HepG2 (cell line): ENCODE results near the gene POLR3GL. TPM values are rescaled to one million over a fixed set of nuclear protein-coding genes. Genes with fewer than 3 reads are reported as not detected.

Source experiments
- ATAC-seq: fragments of 200-7000 bp; cut with Tn5 transposase; 3 replicates; pipeline ENCODE4 v1.9.1; 2020; ENCODE audit warnings: mild to moderate bottlenecking, moderate library complexity
- BruUV-seq: library from RNA; stranded (reverse); fragments of 400-500 nt; replicated peaks from 2 replicates; lab custom pipeline; 2021; lab: Mats Ljungman, UMichigan
- CTCF ChIA-PET: fragments of 300-600 bp; formaldehyde crosslinking; extraction: SDS; loops from one replicate; lab custom pipeline; 2021; ENCODE audit warnings: low total read pairs, inconsistent platforms, low intra/inter-chr PET ratio; lab: Yijun Ruan, JAX
- POLR2A ChIA-PET: fragments of 350-600 bp; sonication (Branson Sonifier 250); formaldehyde crosslinking; loops from one replicate; lab custom pipeline; 2020; ENCODE audit warnings: antibody characterized with exemption, inconsistent platforms; lab: Yijun Ruan, JAX
- DNase-seq: peaks from one replicate; pipeline ENCODE4 v3.0.0-alpha.2; 2015; ENCODE audit warnings: low spot score
- FAIRE-seq: peaks from 3 replicates; lab custom pipeline; 2011; peaks lifted over from hg19 to GRCh38; lab: Jason Lieb, UNC
- H2AFZ ChIP-seq: one replicate; pipeline ENCODE4 v1.6.1; 2011; ENCODE audit warnings: low read length, inconsistent platforms
- H3K27ac ChIP-seq: fragments of 300-600 bp; 3 replicates; pipeline ENCODE4 v1.8.0; 2011; ENCODE audit warnings: mixed run types, mild to moderate bottlenecking, mixed read lengths, low read length, inconsistent platforms; ENCODE audit not compliant: insufficient read depth; ENCODE audit errors: extremely low read length
- H3K27me3 ChIP-seq, 2 experiments: fragments of 200-600 bp in 1 of 2; 2 replicates in 1 of 2; 3 replicates in 1 of 2; pipeline versions ENCODE4 v1.6.0 to v1.8.0; 2011; ENCODE audit warnings: low read length in 2 of 2, mild to moderate bottlenecking in 2 of 2, moderate library complexity in 2 of 2, inconsistent platforms in 1 of 2; ENCODE audit not compliant: insufficient read depth in 2 of 2, control insufficient read depth in 1 of 2
- H3K36me3 ChIP-seq, 2 experiments: fragments of 200-600 bp in 1 of 2; replicated peaks in 1 of 2; 2 replicates in 1 of 2; 3 replicates in 1 of 2; pipeline versions ENCODE4 v1.5.1 to v1.8.0; 2011; ENCODE audit warnings: low read length in 2 of 2, inconsistent platforms in 1 of 2; ENCODE audit not compliant: insufficient read depth in 2 of 2, control insufficient read depth in 1 of 2
- H3K4me1 ChIP-seq: 2 replicates; pipeline ENCODE4 v1.5.1; 2012; ENCODE audit warnings: low read length, inconsistent platforms; ENCODE audit not compliant: insufficient read depth
- H3K4me2 ChIP-seq: 2 replicates; pipeline ENCODE4 v1.6.0; 2011; ENCODE audit warnings: low read depth, low read length, inconsistent platforms
- H3K4me3 ChIP-seq, 3 experiments: fragments of 200-600 bp in 1 of 3; sonication (generic), shearing (Covaris generic) in 1 of 3; replicated peaks in 1 of 3; 2 replicates each; pipeline ENCODE4 v1.5.1; 2011 to 2016; ENCODE audit warnings: low read length in 3 of 3, inconsistent platforms in 2 of 3, low read depth in 2 of 3, mild to moderate bottlenecking in 2 of 3, control low read depth in 1 of 3, mixed read lengths in 1 of 3; ENCODE audit not compliant: insufficient read depth in 1 of 3
- H3K79me2 ChIP-seq: one replicate; pipeline ENCODE4 v1.6.1; 2011; ENCODE audit warnings: low read length, inconsistent platforms; ENCODE audit not compliant: insufficient read depth
- H3K9ac ChIP-seq: 2 replicates; pipeline ENCODE4 v1.6.0; 2011; ENCODE audit warnings: mild to moderate bottlenecking, low read depth, low read length, inconsistent platforms; ENCODE audit not compliant: insufficient read depth
- H3K9me3 ChIP-seq: 2 replicates; pipeline ENCODE4 v1.5.1; 2012; ENCODE audit warnings: mild to moderate bottlenecking, low read length
- H4K20me1 ChIP-seq: 2 replicates; pipeline ENCODE4 v1.6.0; 2011; ENCODE audit warnings: inconsistent platforms, mild to moderate bottlenecking, low read length, moderate library complexity; ENCODE audit not compliant: insufficient read depth
- ATF5 ChIP-seq: sonication (generic); formaldehyde crosslinking; IDR thresholded peaks from 2 replicates; pipeline ENCODE4 v1.4.0; 2020; ENCODE audit warnings: mild to moderate bottlenecking, low read depth, missing genetic modification reagents
- FOXK1 ChIP-seq: sonication (generic); formaldehyde crosslinking; IDR thresholded peaks from 2 replicates; pipeline ENCODE4 v1.4.0; 2020; ENCODE audit warnings: low read depth, missing genetic modification reagents, borderline replicate concordance
- NCOR1 ChIP-seq: fragments of 200-600 bp; sonication (generic); IDR thresholded peaks from 2 replicates; pipeline ENCODE4 v1.7.0; 2017; ENCODE audit warnings: antibody characterized with exemption, low read length, borderline replicate concordance
- ONECUT2 ChIP-seq: sonication (generic); formaldehyde crosslinking; IDR thresholded peaks from 2 replicates; pipeline ENCODE4 v1.4.0; 2020; ENCODE audit warnings: missing genetic modification reagents
- POGZ ChIP-seq: sonication (generic); formaldehyde crosslinking; IDR thresholded peaks from 2 replicates; pipeline ENCODE4 v1.4.0; 2020; ENCODE audit warnings: mild to moderate bottlenecking, missing genetic modification reagents
- SALL1 ChIP-seq: sonication (generic); formaldehyde crosslinking; IDR thresholded peaks from 2 replicates; pipeline ENCODE4 v1.8.0; 2022; ENCODE audit warnings: mild to moderate bottlenecking, missing genetic modification reagents
- TCF7 ChIP-seq: sonication (generic); IDR thresholded peaks from 2 replicates; pipeline ENCODE4 v1.6.1; 2016; ENCODE audit warnings: antibody characterized with exemption, low read depth
- TRIM24 ChIP-seq: sonication (generic); formaldehyde crosslinking; IDR thresholded peaks from 2 replicates; pipeline ENCODE4 v1.8.0; 2022; ENCODE audit warnings: mild to moderate bottlenecking, missing genetic modification reagents
- ZNF138 ChIP-seq: sonication (generic); formaldehyde crosslinking; IDR thresholded peaks from 2 replicates; pipeline ENCODE4 v1.5.0; 2020; ENCODE audit warnings: mild to moderate bottlenecking, low read depth, missing genetic modification reagents
- ZNF563 ChIP-seq: sonication (generic); formaldehyde crosslinking; IDR thresholded peaks from 2 replicates; pipeline ENCODE4 v1.8.0; 2022; ENCODE audit warnings: mild to moderate bottlenecking, moderate library complexity, missing genetic modification reagents
- ZNF605 ChIP-seq: sonication (generic); formaldehyde crosslinking; IDR thresholded peaks from 2 replicates; pipeline ENCODE4 v1.8.0; 2022; ENCODE audit warnings: mild to moderate bottlenecking, missing genetic modification reagents
- ZNF678 ChIP-seq: sonication (generic); formaldehyde crosslinking; IDR thresholded peaks from 2 replicates; pipeline ENCODE4 v1.4.0; 2020; ENCODE audit warnings: mild to moderate bottlenecking, missing genetic modification reagents
- ZNF704 ChIP-seq: sonication (generic); formaldehyde crosslinking; IDR thresholded peaks from 2 replicates; pipeline ENCODE4 v1.8.1; 2023; ENCODE audit warnings: mild to moderate bottlenecking, inconsistent platforms, moderate library complexity, missing genetic modification reagents, borderline replicate concordance
- ZNF720 ChIP-seq: sonication (generic); formaldehyde crosslinking; IDR thresholded peaks from 2 replicates; pipeline ENCODE4 v1.4.0; 2020; ENCODE audit warnings: missing genetic modification reagents
- WGBS: methylation state at CpG from one replicate; pipeline ENCODE4 v1.1.6; 2017; ENCODE audit warnings: low lambda C conversion rate; 5-methylcytosine and 5-hydroxymethylcytosine counted together
- in situ Hi-C: cut with HindIII; loops from 2 replicates; pipeline ENCODE4 v1.10.0; 2017; ENCODE audit warnings: low pct_unique_long_range_greater_than_20kb; ENCODE audit not compliant: extremely low pct_ligation_motif_present
- intact Hi-C: fragments of 100-400 bp; cut with micrococcal nuclease; formaldehyde crosslinking; loops from one replicate; pipeline ENCODE4 v1.10.0; 2022; ENCODE audit not compliant: unreplicated experiment
- polyA plus RNA-seq, 8 experiments: library from polyadenylated mRNA; depleted of rRNA in 3 of 8; stranded (reverse) in 7 of 8; unstranded in 1 of 8; fragments of >200 nt; fragmentation: Illumina TruSeq in 4 of 8; extraction: Trizol in 4 of 8; gene quantifications; 2 replicates each; pipeline versions ENCODE4 v1.2.1 to v1.2.3, GENCODE V29; 2011 to 2016; ENCODE audit warnings: low read depth in 4 of 8, missing spikeins in 1 of 8, mixed read lengths in 1 of 8; ENCODE audit not compliant: insufficient read depth in 1 of 8
- total RNA-seq, 5 experiments: library from RNA; depleted of rRNA; stranded (reverse); fragments of >200 nt; fragmentation: Illumina TruSeq; extraction: Trizol; gene quantifications; 2 replicates each; pipeline ENCODE4 v1.2.3, GENCODE V29; 2016; ENCODE audit warnings: low read depth in 1 of 5
- TF ChIP-seq, protein P1 (sequence below): sonication (generic); formaldehyde crosslinking; conservative IDR thresholded peaks from 2 replicates; pipeline ENCODE4 v1.8.1; 2023; ENCODE audit warnings: missing genetic modification reagents
- TF ChIP-seq, protein P2 (sequence below): sonication (generic); formaldehyde crosslinking; IDR thresholded peaks from 2 replicates; pipeline ENCODE4 v1.4.0; 2020; ENCODE audit warnings: missing genetic modification reagents, mild to moderate bottlenecking, borderline replicate concordance

POLR3GL gene
- total and polyA plus RNA-seq, 2 of the 13 experiments (the other 11 are each of a cell fraction or from before 2014, with no cell fraction given) = 11.5 to 12.4 TPM

DNA sequence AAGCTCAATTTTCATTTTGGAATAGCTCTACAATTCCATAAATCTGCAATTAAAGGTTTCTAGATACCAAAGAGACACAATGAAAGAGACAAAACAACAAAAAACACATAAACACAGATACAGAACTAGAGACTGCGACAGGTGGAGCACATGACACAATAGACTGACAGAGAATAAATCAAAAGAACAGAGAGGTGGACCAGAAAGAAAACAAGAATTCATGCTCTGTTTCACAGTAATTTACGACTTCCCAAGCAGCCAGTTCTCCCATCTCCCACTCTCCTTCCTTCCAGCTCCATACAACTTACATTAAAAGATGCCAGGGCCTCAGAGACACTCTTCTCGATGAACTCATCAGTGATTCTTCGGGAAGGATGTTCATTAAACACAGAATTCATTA lies 22.1 kb upstream of the POLR3GL start:
- Histone ChIP-seq H3K27ac (no peak overlapping the region), H3K4me2 (no peak overlapping the region), H3K79me2 (no peaks in the 10 kb centered on the region), H2AFZ (no peak overlapping the region), H3K27me3 (no peaks in the 10 kb centered on the region), H3K36me3 (peaks cover 3 to 17% of the 10 kb centered on the region in 2 experiments; a peak in 4 of 5 replicates), H3K9me3 (no peaks in the 10 kb centered on the region), H3K9ac (no peak overlapping the region), H4K20me1 (no peaks in the 10 kb centered on the region), H3K4me1 (peaks cover 6% of the 10 kb centered on the region)
- no peak for ATAC-seq
- ChIA-PET POLR2A (no interaction called here), CTCF (no interaction called here)
- BruUV-seq = no TSS peak
- intact Hi-C loops = no loop called here
- FAIRE-seq = no peak
- 90% methylated on average over 4 of the region's 4 CpGs for WGBS
- TF ChIP-seq ONECUT2 (no peak), TRIM24 (CRISPR knock-in tag) (no peak), FOXK1 (CRISPR knock-in tag) (no peak), ZNF605 (CRISPR knock-in tag) (no peak), ZNF678 (no peak), ZNF138 (CRISPR knock-in tag) (no peak), SALL1 (CRISPR knock-in tag) (no peak), ZNF720 (CRISPR knock-in tag) (no peak), ATF5 (CRISPR knock-in tag) (no peak), NCOR1 (no peak), ZNF563 (CRISPR knock-in tag) (no peak), POGZ (CRISPR knock-in tag) (no peak), TCF7 (no peak), ZNF704 (CRISPR knock-in tag) (no peak)
- TF ChIP-seq, protein P1, sequence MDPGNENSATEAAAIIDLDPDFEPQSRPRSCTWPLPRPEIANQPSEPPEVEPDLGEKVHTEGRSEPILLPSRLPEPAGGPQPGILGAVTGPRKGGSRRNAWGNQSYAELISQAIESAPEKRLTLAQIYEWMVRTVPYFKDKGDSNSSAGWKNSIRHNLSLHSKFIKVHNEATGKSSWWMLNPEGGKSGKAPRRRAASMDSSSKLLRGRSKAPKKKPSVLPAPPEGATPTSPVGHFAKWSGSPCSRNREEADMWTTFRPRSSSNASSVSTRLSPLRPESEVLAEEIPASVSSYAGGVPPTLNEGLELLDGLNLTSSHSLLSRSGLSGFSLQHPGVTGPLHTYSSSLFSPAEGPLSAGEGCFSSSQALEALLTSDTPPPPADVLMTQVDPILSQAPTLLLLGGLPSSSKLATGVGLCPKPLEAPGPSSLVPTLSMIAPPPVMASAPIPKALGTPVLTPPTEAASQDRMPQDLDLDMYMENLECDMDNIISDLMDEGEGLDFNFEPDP = no peak
- TF ChIP-seq, protein P2, sequence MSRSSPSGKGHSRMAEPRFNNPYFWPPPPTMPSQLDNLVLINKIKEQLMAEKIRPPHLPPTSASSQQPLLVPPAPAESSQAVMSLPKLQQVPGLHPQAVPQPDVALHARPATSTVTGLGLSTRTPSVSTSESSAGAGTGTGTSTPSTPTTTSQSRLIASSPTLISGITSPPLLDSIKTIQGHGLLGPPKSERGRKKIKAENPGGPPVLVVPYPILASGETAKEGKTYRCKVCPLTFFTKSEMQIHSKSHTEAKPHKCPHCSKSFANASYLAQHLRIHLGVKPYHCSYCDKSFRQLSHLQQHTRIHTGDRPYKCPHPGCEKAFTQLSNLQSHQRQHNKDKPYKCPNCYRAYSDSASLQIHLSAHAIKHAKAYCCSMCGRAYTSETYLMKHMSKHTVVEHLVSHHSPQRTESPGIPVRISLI (CRISPR knock-in tag) = no peak
- TF ChIP-seq, all 625 proteins: peak for 0
- in situ Hi-C loops = no loop called here
- H3K4me3 ChIP-seq = no peak overlapping the region
- no peak for DNase-seq
